ENCODE data around the gene STK32B. TPM values are rescaled to one million over a fixed set of nuclear protein-coding genes. Genes with fewer than 3 reads are reported as not detected.

The STK32B gene
- total RNA-seq, 1 donor from 2014 or later: not detected

GRCh38 chr4:5030221-5030620, 21.1 kb upstream of the STK32B start:
- intact Hi-C loops (cut with micrococcal nuclease): no loop called here

GRCh38 chr4:5030927-5031326, 20.4 kb upstream of the STK32B start:
- intact Hi-C loops (cut with micrococcal nuclease): no loop called here

- intact Hi-C loops (cut with micrococcal nuclease): no loop called here
These were observed 18.5 kb upstream of the STK32B start for GRCh38 chr4:5032813-5033212.

- intact Hi-C loops (cut with micrococcal nuclease): no loop called here
These were observed 17.9 kb upstream of the STK32B start for GRCh38 chr4:5033281-5033841.

GRCh38 chr4:5034206-5034605, 17.1 kb upstream of the STK32B start:
- intact Hi-C loops (cut with micrococcal nuclease): no loop called here

- intact Hi-C loops (cut with micrococcal nuclease): no loop called here
These were observed 15.0 kb upstream of the STK32B start for GRCh38 chr4:5036239-5036638.

- intact Hi-C loops (cut with micrococcal nuclease): no loop called here
These were observed 13.4 kb upstream of the STK32B start for GRCh38 chr4:5037553-5038551.

GRCh38 chr4:5039800-5040199, 11.5 kb upstream of the STK32B start:
- intact Hi-C loops (cut with micrococcal nuclease): no loop called here

GRCh38 chr4:5040856-5041620, 10.2 kb upstream of the STK32B start:
- intact Hi-C loops (cut with micrococcal nuclease): no loop called here

GRCh38 chr4:5041699-5042098, 9.6 kb upstream of the STK32B start:
- intact Hi-C loops (cut with micrococcal nuclease): no loop called here

- intact Hi-C loops (cut with micrococcal nuclease): no loop called here
These were observed 7.7 kb upstream of the STK32B start for GRCh38 chr4:5043579-5043978.

GRCh38 chr4:5044341-5044740, 6.9 kb upstream of the STK32B start:
- intact Hi-C loops (cut with micrococcal nuclease): no loop called here

- intact Hi-C loops (cut with micrococcal nuclease): no loop called here
These were observed 6.2 kb upstream of the STK32B start for GRCh38 chr4:5045097-5045496.

- intact Hi-C loops (cut with micrococcal nuclease): no loop called here
These were observed 2.6 kb upstream of the STK32B start for GRCh38 chr4:5048721-5049120.

GRCh38 chr4:5050520-5051277, 581 bp upstream of the STK32B start:
- intact Hi-C loops (cut with micrococcal nuclease): no loop called here

GRCh38 chr4:5052204-5052702, 973 bp downstream of the STK32B start:
- intact Hi-C loops (cut with micrococcal nuclease): no loop called here

- intact Hi-C loops (cut with micrococcal nuclease): no loop called here
These were observed 1.6 kb downstream of the STK32B start for GRCh38 chr4:5052726-5053425.

- intact Hi-C loops (cut with micrococcal nuclease): no loop called here
These were observed 3.3 kb downstream of the STK32B start for GRCh38 chr4:5054532-5054931.

GRCh38 chr4:5055411-5055810, 4.1 kb downstream of the STK32B start:
- intact Hi-C loops (cut with micrococcal nuclease): no loop called here

GRCh38 chr4:5066101-5066500, 14.8 kb downstream of the STK32B start:
- intact Hi-C loops (cut with micrococcal nuclease): no loop called here

All from T-helper 2 cell treated with Interferon-gamma antibody and Interleukin-4, amounts not matched to agents 100 ng/mL and 5 ng/mL, for 36 hours (primary cell).